Measurements from ENCODE around the gene UBE2H. TPM values are rescaled to one million over a fixed set of nuclear protein-coding genes. Genes with fewer than 3 reads are reported as not detected.
"Not testable (repeated sequence)": the region's sequence is repeated elsewhere in the genome, so short reads cannot be mapped to it uniquely, and the experiment has no call there.

UBE2H gene
- total RNA-seq, 1 donor from 2014 or later, result 99.1 TPM

DNA sequence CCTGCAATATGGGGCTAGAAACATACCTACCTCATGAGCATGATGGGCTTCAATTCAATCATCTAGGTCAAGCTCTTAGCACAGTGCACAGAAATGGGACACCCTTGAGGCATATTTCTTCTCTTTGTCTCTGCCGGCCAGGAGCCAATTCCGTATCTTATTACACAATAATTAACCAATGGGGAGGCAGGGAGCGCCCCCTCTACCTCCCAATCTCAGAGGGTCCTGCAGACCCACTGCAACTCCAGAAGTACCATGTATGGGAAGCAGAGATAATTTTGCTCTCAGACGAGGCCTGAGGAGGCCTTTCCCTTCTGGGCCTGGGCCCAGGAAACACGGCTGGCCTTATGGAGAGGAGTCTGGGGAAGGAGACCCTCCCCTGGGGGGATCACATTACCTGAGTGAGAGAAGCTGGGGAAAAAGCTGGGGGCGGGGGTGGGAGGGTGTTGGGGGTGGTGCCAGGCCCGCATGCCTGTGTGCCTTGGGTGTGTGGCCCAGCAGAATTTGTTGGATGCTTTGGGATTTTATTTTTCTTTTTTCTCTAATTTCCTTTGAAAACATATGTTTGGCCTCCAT, 155.5 kb downstream of the UBE2H start:
- TF ChIP-seq, protein P1, sequence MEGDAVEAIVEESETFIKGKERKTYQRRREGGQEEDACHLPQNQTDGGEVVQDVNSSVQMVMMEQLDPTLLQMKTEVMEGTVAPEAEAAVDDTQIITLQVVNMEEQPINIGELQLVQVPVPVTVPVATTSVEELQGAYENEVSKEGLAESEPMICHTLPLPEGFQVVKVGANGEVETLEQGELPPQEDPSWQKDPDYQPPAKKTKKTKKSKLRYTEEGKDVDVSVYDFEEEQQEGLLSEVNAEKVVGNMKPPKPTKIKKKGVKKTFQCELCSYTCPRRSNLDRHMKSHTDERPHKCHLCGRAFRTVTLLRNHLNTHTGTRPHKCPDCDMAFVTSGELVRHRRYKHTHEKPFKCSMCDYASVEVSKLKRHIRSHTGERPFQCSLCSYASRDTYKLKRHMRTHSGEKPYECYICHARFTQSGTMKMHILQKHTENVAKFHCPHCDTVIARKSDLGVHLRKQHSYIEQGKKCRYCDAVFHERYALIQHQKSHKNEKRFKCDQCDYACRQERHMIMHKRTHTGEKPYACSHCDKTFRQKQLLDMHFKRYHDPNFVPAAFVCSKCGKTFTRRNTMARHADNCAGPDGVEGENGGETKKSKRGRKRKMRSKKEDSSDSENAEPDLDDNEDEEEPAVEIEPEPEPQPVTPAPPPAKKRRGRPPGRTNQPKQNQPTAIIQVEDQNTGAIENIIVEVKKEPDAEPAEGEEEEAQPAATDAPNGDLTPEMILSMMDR (IDR thresholded peaks at IDR 0.05; ENCODE audit: unreplicated experiment), result no peak
- Mint-ChIP-seq H3K27ac (no peak overlapping the region), H3K9me3 (ENCODE audit: low read depth) (no peaks in the 10 kb centered on the region), H3K36me3 (ENCODE audit: insufficient read depth) (no peaks in the 10 kb centered on the region), H3K4me1 (ENCODE audit: low read depth) (no peaks in the 10 kb centered on the region), H3K4me3 (ENCODE audit: low read depth) (no peak overlapping the region), H3K27me3 (peaks cover 16% of the 10 kb centered on the region)
- DNase-seq (ENCODE audit: low spot score, unreplicated experiment), result no peak

DNA sequence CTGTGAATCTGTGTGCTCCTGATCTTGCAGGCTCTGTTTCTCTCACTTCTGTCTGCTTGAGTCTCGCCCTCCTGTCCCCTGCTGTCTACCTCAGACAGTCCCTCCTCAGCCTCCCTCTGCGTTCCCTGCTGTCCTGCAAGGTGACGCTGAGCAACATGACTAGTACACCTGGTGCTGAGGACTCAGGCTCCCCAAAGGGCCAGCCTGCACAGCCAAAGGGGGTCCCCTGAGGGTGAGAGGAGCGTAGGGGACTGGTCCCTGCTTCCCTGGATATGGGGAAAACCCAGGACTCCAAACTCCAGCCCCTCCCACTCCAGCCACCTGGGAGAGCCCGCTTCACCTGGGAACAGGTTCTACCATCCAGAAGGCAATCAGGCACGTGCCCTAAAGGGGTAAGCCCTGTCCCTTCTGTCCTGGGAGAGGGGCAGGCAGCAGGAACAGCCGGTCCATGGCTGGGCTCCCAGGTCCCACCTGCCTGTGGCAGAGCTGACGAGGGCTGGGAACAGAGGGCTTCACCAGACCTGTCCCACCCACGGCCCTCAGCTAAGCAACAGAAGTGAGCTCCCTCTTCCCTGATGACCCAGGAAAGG, 156.5 kb downstream of the UBE2H start:
- no peaks in the 10 kb centered on the region for H3K9me3 Mint-ChIP-seq (ENCODE audit: low read depth)
- H3K4me3 Mint-ChIP-seq (ENCODE audit: low read depth), result no peak overlapping the region
- no peaks in the 10 kb centered on the region for H3K36me3 Mint-ChIP-seq (ENCODE audit: insufficient read depth)
- TF ChIP-seq, protein P1 (IDR thresholded peaks at IDR 0.05; ENCODE audit: unreplicated experiment), result no peak
- peak overlapping the region; percentile 6 for H3K27ac Mint-ChIP-seq
- peaks cover 22% of the 10 kb centered on the region for H3K27me3 Mint-ChIP-seq
- no peak for DNase-seq (ENCODE audit: low spot score, unreplicated experiment)
- no peaks in the 10 kb centered on the region for H3K4me1 Mint-ChIP-seq (ENCODE audit: low read depth)

DNA sequence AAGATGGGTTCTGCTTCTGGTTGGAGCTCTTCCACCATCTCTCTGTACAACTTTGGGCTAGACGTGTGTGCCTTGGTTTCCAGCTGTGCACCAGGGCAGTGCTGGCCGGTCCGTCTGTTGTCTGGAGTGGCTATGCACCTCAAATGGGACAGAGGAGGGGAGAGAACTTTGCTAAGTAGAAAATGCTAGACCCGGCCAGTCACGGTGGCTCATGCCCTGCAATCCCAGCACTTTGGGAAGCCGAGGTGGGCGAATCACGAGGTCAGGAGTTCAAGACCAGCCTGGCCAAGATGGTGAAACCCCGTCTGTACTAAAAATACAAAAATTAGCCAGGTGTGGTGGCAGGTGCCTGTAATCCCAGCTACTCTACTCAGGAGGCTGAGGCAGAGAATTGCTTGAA, 158.3 kb downstream of the UBE2H start:
- H3K27me3 Mint-ChIP-seq, result peaks cover 30% of the 10 kb centered on the region
- H3K4me1 Mint-ChIP-seq (ENCODE audit: low read depth); DNase-seq (ENCODE audit: low spot score, unreplicated experiment); H3K9me3 Mint-ChIP-seq (ENCODE audit: low read depth); H3K36me3 Mint-ChIP-seq (ENCODE audit: insufficient read depth); H3K27ac Mint-ChIP-seq; H3K4me3 Mint-ChIP-seq (ENCODE audit: low read depth): not testable (repeated sequence)

DNA sequence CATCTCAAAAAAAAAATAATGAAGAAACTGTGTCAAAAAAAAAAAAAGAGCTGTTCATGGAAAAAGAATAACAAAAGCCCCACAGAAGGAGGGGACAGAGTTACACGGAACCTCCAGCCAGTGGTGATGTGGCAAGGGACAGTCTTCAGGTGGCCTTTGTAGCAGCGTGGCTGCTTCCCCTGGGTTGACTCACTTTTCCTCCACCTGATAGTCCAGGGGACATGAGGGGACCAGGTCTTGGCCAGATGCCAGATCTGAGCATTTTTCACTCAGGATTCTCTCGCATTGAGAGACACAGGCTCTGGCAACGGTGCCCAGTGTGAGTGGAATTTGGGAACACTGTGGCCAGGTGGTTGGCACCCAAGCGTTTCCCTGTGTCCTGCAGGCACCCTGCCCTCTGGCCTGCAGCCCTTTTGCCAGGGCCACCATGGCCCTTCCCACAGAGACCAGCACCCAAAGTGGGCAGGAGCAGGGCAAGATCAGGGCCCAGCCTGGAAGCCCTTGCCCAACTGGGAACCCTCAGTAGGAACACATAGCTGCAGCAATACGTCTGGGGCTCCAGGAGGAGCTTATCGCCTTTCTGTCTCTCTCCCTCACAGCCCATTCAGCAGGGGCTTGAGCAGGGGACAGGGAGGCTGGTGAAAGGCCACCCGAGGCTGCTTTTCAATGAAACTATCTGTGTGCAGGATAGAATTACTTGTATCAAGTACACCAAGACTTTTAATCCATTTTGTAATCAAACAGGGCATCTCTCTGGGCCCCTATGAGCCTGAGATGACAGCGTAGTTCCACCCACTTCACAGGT, 159.1 kb downstream of the UBE2H start:
- Mint-ChIP-seq H3K27ac (no peak overlapping the region), H3K36me3 (ENCODE audit: insufficient read depth) (no peaks in the 10 kb centered on the region), H3K4me3 (ENCODE audit: low read depth) (no peak overlapping the region), H3K4me1 (ENCODE audit: low read depth) (no peaks in the 10 kb centered on the region), H3K9me3 (ENCODE audit: low read depth) (no peaks in the 10 kb centered on the region), H3K27me3 (peaks cover 36% of the 10 kb centered on the region)
- TF ChIP-seq, protein P1 (IDR thresholded peaks at IDR 0.05; ENCODE audit: unreplicated experiment), result no peak
- no peak for DNase-seq (ENCODE audit: low spot score, unreplicated experiment)

DNA sequence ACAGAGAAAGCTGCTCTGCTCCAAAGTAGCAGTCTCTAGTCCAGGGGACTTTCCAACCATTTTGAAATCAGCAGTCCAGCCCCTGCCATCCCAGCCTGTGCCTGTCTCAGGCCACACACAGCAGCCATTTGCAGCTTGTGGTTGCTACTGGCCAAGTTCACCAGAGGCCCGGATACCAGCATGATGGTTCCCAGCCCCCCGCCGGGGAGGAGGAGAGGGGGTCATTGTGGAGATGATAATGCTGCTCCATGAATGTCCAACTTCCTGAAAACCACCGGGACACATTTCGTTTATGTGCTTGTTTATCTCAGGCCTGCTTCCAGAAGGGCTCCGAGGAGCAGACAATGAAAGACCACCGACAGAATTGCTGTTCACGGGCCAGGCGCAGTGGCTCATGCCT, 160.0 kb downstream of the UBE2H start:
- peaks cover 41% of the 10 kb centered on the region for H3K27me3 Mint-ChIP-seq

More for the DNA sequence above, 160.0 kb downstream of the UBE2H start:
- Mint-ChIP-seq H3K27ac (no peak overlapping the region), H3K9me3 (ENCODE audit: low read depth) (no peaks in the 10 kb centered on the region), H3K36me3 (ENCODE audit: insufficient read depth) (no peaks in the 10 kb centered on the region), H3K4me3 (ENCODE audit: low read depth) (no peak overlapping the region), H3K4me1 (ENCODE audit: low read depth) (no peaks in the 10 kb centered on the region)
- no peak for DNase-seq (ENCODE audit: low spot score, unreplicated experiment)
- TF ChIP-seq, protein P1 (IDR thresholded peaks at IDR 0.05; ENCODE audit: unreplicated experiment), result no peak

Measured in progenitor cell of endocrine pancreas (in vitro differentiated cells).